Fibroblast of skin of abdomen (primary cell): ENCODE measurements around the gene KMT5B.

Experiments used
- DNase-seq: peaks from one replicate; pipeline ENCODE4 v3.0.0-alpha.2; 2013

The KMT5B gene

GRCh38 chr11:68116974-68117373 lies 96.1 kb downstream of the KMT5B start:
- DNase-seq = no peak

GRCh38 chr11:68116126-68116525 lies 97.0 kb downstream of the KMT5B start:
- DNase-seq = no peak

- DNase-seq = no peak
Measured at GRCh38 chr11:68115285-68115684, 97.8 kb downstream of the KMT5B start.

- no peak for DNase-seq
Measured at GRCh38 chr11:68113986-68114385, 99.1 kb downstream of the KMT5B start.

- DNase-seq = no peak
Measured at GRCh38 chr11:68107689-68108088, 105.4 kb downstream of the KMT5B start.

GRCh38 chr11:68106165-68106940 lies 106.7 kb downstream of the KMT5B start:
- DNase-seq = no peak
